ENCODE measurements around the gene CAPZA2.
A peak's percentile ranks its signal among the peaks of the same experiment; 100 is the strongest.

CAPZA2 gene

DNA sequence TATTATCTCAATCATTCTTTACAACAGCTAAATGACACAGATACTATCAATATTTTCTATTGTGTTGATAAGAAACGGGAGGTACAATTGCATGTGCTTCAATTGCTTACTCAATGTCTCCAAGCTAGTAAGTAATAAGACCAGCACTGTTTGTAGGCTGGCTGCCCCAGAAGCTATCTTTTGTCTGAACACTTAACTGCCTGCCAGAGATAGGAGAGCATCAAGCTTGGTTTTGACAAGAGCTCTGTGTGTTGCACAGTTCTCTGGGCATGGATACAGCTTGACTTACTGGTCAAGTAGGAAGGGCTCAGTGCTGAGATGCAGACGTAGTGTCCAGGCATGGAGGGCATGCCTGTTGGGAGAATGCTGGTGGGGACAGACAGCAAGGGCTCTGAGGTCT, 26.3 kb upstream of the CAPZA2 start:
- Histone ChIP-seq H3K27ac (ENCODE audit: low read length) (no peak overlapping the region), H3K4me1 (ENCODE audit: insufficient read depth, low read length) (no peaks in the 10 kb centered on the region), H3K27me3 (ENCODE audit: insufficient read depth, low read length) (no peaks in the 10 kb centered on the region), H3K36me3 (ENCODE audit: insufficient read depth, low read depth, low read length) (no peaks in the 10 kb centered on the region), H3K9ac (ENCODE audit: low read depth, low read length) (no peak overlapping the region), H3K4me3 (ENCODE audit: low read length) (no peak overlapping the region), H3K9me3 (ENCODE audit: insufficient read depth, low read depth, low read length) (no peaks in the 10 kb centered on the region)

DNA sequence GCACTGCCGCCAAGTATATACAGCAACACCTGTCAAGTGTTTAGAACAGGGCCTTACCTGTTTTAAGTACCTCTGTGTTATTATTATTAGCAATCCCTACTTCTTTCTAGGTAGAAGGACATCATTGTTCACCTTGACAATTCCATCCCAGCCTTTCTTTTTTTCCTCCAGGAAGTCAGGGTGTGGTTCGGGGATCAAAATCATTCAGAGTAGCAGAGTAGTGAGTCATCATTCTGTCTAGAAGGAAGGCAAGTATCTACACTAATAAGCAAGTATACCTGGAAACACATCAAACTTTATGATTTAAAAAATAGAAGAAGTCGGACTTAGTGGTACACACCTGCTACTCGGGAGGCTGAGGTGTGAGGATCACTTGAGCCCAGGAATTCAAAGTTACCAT, 25.5 kb upstream of the CAPZA2 start:
- H3K4me1 ChIP-seq (ENCODE audit: insufficient read depth, low read length): no peaks in the 10 kb centered on the region
- no peaks in the 10 kb centered on the region for H3K9me3 ChIP-seq (ENCODE audit: insufficient read depth, low read depth, low read length)
- no peak overlapping the region for H3K9ac ChIP-seq (ENCODE audit: low read depth, low read length)
- no peak overlapping the region for H3K27ac ChIP-seq (ENCODE audit: low read length)
- no peaks in the 10 kb centered on the region for H3K36me3 ChIP-seq (ENCODE audit: insufficient read depth, low read depth, low read length)
- no peak overlapping the region for H3K4me3 ChIP-seq (ENCODE audit: low read length)
- H3K27me3 ChIP-seq (ENCODE audit: insufficient read depth, low read length): no peaks in the 10 kb centered on the region

DNA sequence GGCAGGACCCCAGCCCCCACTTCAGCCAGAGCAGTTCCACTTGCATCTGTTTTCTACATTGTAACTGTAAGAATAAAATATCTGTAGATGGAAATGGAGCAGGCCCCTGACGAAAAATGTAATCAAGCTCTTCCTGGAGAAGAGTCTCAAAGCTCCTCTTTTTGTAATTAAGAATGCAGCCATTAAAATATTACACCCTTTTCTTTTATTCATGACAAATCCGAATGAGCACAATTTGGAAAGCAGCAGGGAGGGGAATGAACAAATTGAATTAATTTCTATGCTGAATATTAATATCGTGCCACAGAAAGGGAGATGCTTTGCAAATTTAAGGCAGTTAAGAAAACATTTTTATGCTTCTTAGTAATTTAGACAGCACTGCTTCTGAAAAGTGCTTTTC, 24.8 kb upstream of the CAPZA2 start:
- H3K4me1 ChIP-seq (ENCODE audit: insufficient read depth, low read length): no peaks in the 10 kb centered on the region
- no peaks in the 10 kb centered on the region for H3K27me3 ChIP-seq (ENCODE audit: insufficient read depth, low read length)
- no peak overlapping the region for H3K4me3 ChIP-seq (ENCODE audit: low read length)
- no peak overlapping the region for H3K27ac ChIP-seq (ENCODE audit: low read length)
- no peaks in the 10 kb centered on the region for H3K36me3 ChIP-seq (ENCODE audit: insufficient read depth, low read depth, low read length)
- no peaks in the 10 kb centered on the region for H3K9me3 ChIP-seq (ENCODE audit: insufficient read depth, low read depth, low read length)
- no peak overlapping the region for H3K9ac ChIP-seq (ENCODE audit: low read depth, low read length)

DNA sequence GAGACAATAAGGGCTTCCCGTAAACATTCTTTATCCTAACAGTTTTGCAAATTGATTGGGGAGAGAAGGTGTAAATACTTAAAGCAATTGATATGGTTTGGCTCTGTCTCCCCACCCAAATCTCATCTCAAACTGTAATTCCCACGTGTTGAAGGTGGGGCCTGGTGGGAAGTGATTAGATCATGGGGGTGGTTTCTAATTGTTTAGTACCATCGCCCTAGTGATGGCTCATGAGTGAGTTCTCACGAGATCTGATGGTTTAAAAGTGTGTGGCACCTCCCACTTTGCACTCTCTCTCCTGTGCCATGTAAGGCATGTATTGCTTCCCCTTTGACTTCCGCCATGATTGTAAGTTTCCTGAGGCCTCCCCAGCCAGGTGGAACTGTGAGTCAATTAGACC, 22.1 kb upstream of the CAPZA2 start:
- Histone ChIP-seq H3K9ac (ENCODE audit: low read depth, low read length) (no peak overlapping the region), H3K4me1 (ENCODE audit: insufficient read depth, low read length) (no peaks in the 10 kb centered on the region), H3K36me3 (ENCODE audit: insufficient read depth, low read depth, low read length) (no peaks in the 10 kb centered on the region), H3K27me3 (ENCODE audit: insufficient read depth, low read length) (no peaks in the 10 kb centered on the region), H3K9me3 (ENCODE audit: insufficient read depth, low read depth, low read length) (no peaks in the 10 kb centered on the region), H3K4me3 (ENCODE audit: low read length) (no peak overlapping the region), H3K27ac (ENCODE audit: low read length) (no peak overlapping the region)

DNA sequence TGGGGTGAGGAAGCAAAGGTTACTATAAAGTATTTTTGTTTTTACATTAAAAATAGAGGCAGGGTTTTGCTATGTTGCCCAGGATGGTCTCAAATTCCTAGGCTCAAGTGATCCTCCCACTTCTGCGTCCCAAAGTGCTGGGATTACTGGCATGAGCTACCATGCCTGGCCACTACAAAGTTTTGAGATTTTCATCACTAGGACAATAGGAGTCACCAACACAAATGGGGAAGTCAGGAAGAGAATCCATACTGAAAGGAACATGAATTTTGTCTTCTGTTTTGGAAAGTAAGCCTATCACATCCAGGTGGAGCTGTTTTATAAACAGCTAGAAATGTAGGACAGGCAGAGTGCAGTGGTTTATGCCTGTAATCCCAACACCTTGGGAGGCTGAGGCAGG, 20.0 kb upstream of the CAPZA2 start:
- Histone ChIP-seq H3K27me3 (ENCODE audit: insufficient read depth, low read length) (no peaks in the 10 kb centered on the region), H3K27ac (ENCODE audit: low read length) (no peak overlapping the region), H3K4me3 (ENCODE audit: low read length) (no peak overlapping the region), H3K4me1 (ENCODE audit: insufficient read depth, low read length) (no peaks in the 10 kb centered on the region), H3K36me3 (ENCODE audit: insufficient read depth, low read depth, low read length) (no peaks in the 10 kb centered on the region), H3K9me3 (ENCODE audit: insufficient read depth, low read depth, low read length) (no peaks in the 10 kb centered on the region), H3K9ac (ENCODE audit: low read depth, low read length) (no peak overlapping the region)

DNA sequence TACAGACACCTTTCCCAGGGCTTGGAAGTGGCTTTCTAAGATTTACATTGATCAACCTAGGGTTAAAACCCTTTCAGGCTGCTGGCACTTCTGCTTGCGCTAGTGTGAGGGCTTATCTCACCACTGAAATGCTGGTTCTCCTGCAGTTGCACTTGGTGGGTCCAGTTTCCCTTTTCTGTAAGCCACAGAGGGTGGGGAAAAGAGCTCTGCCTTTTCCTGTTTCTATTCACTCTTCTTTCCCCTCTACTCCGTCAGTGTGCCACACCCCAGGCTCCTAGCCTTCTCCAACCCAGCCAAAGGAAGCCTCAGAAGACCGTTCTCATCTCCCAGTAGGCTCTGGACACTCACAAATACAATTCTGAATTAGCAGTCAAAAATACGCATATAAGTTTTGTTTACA, 19.0 kb upstream of the CAPZA2 start:
- no peak overlapping the region for H3K9ac ChIP-seq (ENCODE audit: low read depth, low read length)
- no peaks in the 10 kb centered on the region for H3K36me3 ChIP-seq (ENCODE audit: insufficient read depth, low read depth, low read length)
- H3K4me1 ChIP-seq (ENCODE audit: insufficient read depth, low read length): no peaks in the 10 kb centered on the region
- H3K4me3 ChIP-seq (ENCODE audit: low read length): no peak overlapping the region
- H3K27ac ChIP-seq (ENCODE audit: low read length): no peak overlapping the region
- H3K27me3 ChIP-seq (ENCODE audit: insufficient read depth, low read length): no peaks in the 10 kb centered on the region
- no peaks in the 10 kb centered on the region for H3K9me3 ChIP-seq (ENCODE audit: insufficient read depth, low read depth, low read length)

DNA sequence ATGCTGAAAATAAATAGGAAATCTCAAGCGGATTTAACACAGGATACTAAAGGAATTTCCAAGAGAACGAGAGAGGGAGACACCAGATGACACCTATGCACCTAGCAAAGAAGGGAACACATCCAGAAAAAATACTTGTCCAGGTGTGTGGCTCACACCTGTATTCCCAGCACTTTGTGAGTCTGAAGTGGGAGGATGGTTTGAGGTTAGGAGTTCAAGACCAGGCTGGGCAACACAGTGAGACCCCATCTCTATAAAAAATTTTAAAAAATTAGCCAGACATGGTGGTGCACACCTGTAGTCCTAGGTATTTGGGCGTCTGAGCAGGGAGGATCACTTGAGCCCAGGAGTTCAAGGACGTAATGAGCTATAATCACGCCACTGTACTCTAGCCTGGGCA, 11.2 kb upstream of the CAPZA2 start:
- Histone ChIP-seq H3K9me3 (ENCODE audit: insufficient read depth, low read depth, low read length) (no peaks in the 10 kb centered on the region), H3K4me1 (ENCODE audit: insufficient read depth, low read length) (peaks cover 8% of the 10 kb centered on the region; the same call in 1 of the 2 replicates), H3K27ac (ENCODE audit: low read length) (no peak overlapping the region), H3K36me3 (ENCODE audit: insufficient read depth, low read depth, low read length) (no peaks in the 10 kb centered on the region), H3K4me3 (ENCODE audit: low read length) (no peak overlapping the region), H3K9ac (ENCODE audit: low read depth, low read length) (no peak overlapping the region), H3K27me3 (ENCODE audit: insufficient read depth, low read length) (no peaks in the 10 kb centered on the region)

DNA sequence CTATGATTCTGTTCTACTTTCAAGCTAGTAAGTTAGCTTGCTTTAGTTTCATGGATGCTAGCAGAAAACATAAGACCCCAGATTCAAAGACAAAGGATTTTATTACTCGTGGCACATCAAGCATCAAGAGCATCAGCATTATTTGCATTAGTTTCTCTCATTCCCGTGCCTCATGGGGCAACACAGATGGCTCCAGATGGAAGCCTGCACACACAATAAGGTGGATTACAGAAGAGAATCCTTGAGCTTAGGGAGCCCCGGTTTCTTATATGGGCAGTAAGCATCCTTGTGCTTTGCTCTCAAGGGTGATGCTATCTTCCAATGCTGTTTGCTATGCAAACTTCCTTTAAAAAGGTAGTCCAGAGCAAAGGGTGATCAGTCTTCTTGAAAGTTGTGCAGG, 10.7 kb upstream of the CAPZA2 start:
- H3K4me3 ChIP-seq (ENCODE audit: low read length): no peak overlapping the region
- no peaks in the 10 kb centered on the region for H3K9me3 ChIP-seq (ENCODE audit: insufficient read depth, low read depth, low read length)
- H3K36me3 ChIP-seq (ENCODE audit: insufficient read depth, low read depth, low read length): no peaks in the 10 kb centered on the region
- no peak overlapping the region for H3K9ac ChIP-seq (ENCODE audit: low read depth, low read length)
- H3K27me3 ChIP-seq (ENCODE audit: insufficient read depth, low read length): no peaks in the 10 kb centered on the region
- H3K27ac ChIP-seq (ENCODE audit: low read length): no peak overlapping the region
- H3K4me1 ChIP-seq (ENCODE audit: insufficient read depth, low read length): peaks cover 13% of the 10 kb centered on the region; the same call in 1 of the 2 replicates

DNA sequence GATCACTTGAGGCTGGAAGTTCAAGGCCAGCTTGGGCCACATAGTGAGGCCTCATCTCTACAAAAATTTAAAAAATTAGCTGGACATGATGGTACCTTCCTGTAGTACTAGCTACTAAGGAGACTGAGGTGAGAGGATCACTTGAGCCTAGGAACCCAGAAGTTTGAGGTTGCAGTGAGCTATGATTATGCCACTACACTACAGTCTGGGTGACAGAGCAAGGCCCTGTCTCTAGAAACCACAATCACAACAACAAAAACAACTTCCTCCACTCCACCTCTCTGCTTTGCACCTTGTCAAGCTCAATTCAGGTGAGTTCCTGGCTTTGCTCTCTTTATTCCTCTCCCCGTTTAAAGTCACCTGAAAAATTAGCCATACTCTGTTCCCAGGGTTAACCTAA, 8.3 kb upstream of the CAPZA2 start:
- Histone ChIP-seq H3K4me3 (ENCODE audit: low read length) (no peak overlapping the region), H3K36me3 (ENCODE audit: insufficient read depth, low read depth, low read length) (no peaks in the 10 kb centered on the region), H3K27me3 (ENCODE audit: insufficient read depth, low read length) (no peaks in the 10 kb centered on the region), H3K4me1 (ENCODE audit: insufficient read depth, low read length) (peaks cover 21% of the 10 kb centered on the region; the same call in 1 of the 2 replicates), H3K9me3 (ENCODE audit: insufficient read depth, low read depth, low read length) (no peaks in the 10 kb centered on the region), H3K27ac (ENCODE audit: low read length) (no peak overlapping the region), H3K9ac (ENCODE audit: low read depth, low read length) (no peak overlapping the region)

DNA sequence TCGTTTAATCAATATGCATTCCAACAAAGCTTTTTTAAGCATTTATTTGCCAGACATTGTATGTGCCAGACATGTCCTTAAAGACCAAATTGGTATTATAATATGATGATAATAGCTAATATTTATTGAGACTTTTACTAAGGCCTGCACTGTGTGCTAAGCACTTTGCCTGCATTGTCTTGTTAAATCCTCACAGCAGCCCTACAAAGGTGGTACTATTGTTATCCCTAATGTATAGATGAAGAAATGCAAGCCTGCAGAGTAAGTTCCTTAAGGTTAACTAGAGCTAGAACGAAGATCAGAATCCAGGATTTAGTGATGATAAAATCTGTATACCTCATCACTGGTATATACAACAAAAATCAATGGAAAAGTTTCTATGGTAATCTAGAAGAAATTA, 5.3 kb upstream of the CAPZA2 start:
- no peaks in the 10 kb centered on the region for H3K9me3 ChIP-seq (ENCODE audit: insufficient read depth, low read depth, low read length)
- no peaks in the 10 kb centered on the region for H3K27me3 ChIP-seq (ENCODE audit: insufficient read depth, low read length)
- no peak overlapping the region for H3K27ac ChIP-seq (ENCODE audit: low read length)
- no peak overlapping the region for H3K9ac ChIP-seq (ENCODE audit: low read depth, low read length)
- H3K4me3 ChIP-seq (ENCODE audit: low read length): no peak overlapping the region
- no peaks in the 10 kb centered on the region for H3K36me3 ChIP-seq (ENCODE audit: insufficient read depth, low read depth, low read length)
- peaks cover 21% of the 10 kb centered on the region; the same call in 1 of the 2 replicates for H3K4me1 ChIP-seq (ENCODE audit: insufficient read depth, low read length)

DNA sequence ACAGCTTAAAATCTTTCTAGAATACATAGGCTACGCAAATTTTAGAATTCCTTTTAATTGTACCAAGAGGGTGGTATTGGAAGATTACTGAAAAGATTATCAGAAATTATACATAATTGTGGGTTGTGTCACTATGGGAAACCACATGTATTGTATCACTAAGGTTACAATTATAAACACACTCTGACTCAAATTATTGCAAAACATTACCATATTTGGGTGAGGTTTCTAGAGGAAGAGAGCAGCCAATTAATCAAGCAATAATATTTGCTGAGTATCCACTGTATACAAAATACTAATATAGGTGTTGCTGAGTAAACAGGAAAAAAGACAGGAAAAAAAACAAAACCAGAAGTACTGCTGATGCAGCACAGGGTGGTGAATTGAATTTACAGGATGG, 3.1 kb upstream of the CAPZA2 start:
- Histone ChIP-seq H3K36me3 (ENCODE audit: insufficient read depth, low read depth, low read length) (no peaks in the 10 kb centered on the region), H3K4me1 (ENCODE audit: insufficient read depth, low read length) (peaks cover 21% of the 10 kb centered on the region; the same call in 1 of the 2 replicates), H3K27me3 (ENCODE audit: insufficient read depth, low read length) (no peaks in the 10 kb centered on the region), H3K4me3 (ENCODE audit: low read length) (no peak overlapping the region), H3K9ac (ENCODE audit: low read depth, low read length) (no peak overlapping the region), H3K9me3 (ENCODE audit: insufficient read depth, low read depth, low read length) (no peaks in the 10 kb centered on the region), H3K27ac (ENCODE audit: low read length) (no peak overlapping the region)

DNA sequence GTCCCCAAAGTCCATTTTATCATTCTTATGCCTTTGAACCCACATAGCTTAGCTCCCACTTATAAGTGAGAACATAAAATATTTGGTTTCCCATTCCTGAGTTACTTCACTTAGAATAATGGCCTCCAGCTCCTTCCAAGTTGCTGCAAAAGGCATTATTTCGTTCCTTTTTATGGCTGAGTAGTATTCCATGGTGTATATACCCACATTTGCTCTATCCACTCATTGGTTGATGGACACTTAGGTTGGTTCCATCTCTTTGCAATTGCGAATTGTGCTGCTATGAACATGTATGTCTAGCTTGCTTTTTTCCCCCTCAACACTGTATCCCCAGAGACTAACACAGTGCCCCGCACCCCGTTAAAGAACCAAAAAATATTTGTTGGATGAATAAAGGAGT, 670 bp upstream of the CAPZA2 start:
- Histone ChIP-seq H3K27me3 (ENCODE audit: insufficient read depth, low read length) (no peaks in the 10 kb centered on the region), H3K4me1 (ENCODE audit: insufficient read depth, low read length) (peaks cover 7% of the 10 kb centered on the region; the same call in 1 of the 2 replicates), H3K27ac (ENCODE audit: low read length) (no peak overlapping the region), H3K4me3 (ENCODE audit: low read length) (peak overlapping the region; percentile 11; the same call in 1 of the 2 replicates), H3K36me3 (ENCODE audit: insufficient read depth, low read depth, low read length) (no peaks in the 10 kb centered on the region), H3K9ac (ENCODE audit: low read depth, low read length) (no peak overlapping the region), H3K9me3 (ENCODE audit: insufficient read depth, low read depth, low read length) (no peaks in the 10 kb centered on the region)

Data from iPS-20b (cell line).